Progenitor cell of endocrine pancreas (in vitro differentiated cells): ENCODE measurements around the gene PNMA6E. TPM values are rescaled to one million over a fixed set of nuclear protein-coding genes. Genes with fewer than 3 reads are reported as not detected.

ENCODE experiments used
- DNase-seq: peaks from one replicate; pipeline ENCODE4 v3.0.0; 2021; ENCODE audit warnings: low spot score; ENCODE audit not compliant: unreplicated experiment
- H3K27ac Mint-ChIP-seq: 2 replicates; pipeline ENCODE4 v1.8.0; 2021; ENCODE audit warnings: mild to moderate bottlenecking, moderate library complexity, mixed read lengths
- H3K27me3 Mint-ChIP-seq: 2 replicates; pipeline ENCODE4 v1.8.0; 2021; ENCODE audit warnings: mixed read lengths
- H3K36me3 Mint-ChIP-seq: 2 replicates; pipeline ENCODE4 v1.8.0; 2022; ENCODE audit warnings: mixed read lengths; ENCODE audit not compliant: insufficient read depth
- H3K4me1 Mint-ChIP-seq: 2 replicates; pipeline ENCODE4 v1.8.0; 2021; ENCODE audit warnings: low read depth, mixed read lengths
- H3K4me3 Mint-ChIP-seq: 2 replicates; pipeline ENCODE4 v1.8.0; 2021; ENCODE audit warnings: low read depth, mild to moderate bottlenecking, moderate library complexity, mixed read lengths
- H3K9me3 Mint-ChIP-seq: 2 replicates; pipeline ENCODE4 v1.8.0; 2021; ENCODE audit warnings: low read depth, mixed read lengths
- CTCF ChIP-seq: fragments of 200-600 bp; sonication (generic); IDR thresholded peaks from one replicate; pipeline ENCODE4 v1.5.0; 2021; ENCODE audit warnings: antibody characterized with exemption, mild to moderate bottlenecking; ENCODE audit not compliant: unreplicated experiment
- total RNA-seq: library from RNA; stranded (reverse); gene quantifications from 2 replicates; pipeline ENCODE4 v1.2.1, GENCODE V29; 2021

Gene PNMA6E
- total RNA-seq, 1 donor from 2014 or later = not detected

- no peaks in the 10 kb centered on the region for H3K4me1 Mint-ChIP-seq
- no peak for TF ChIP-seq CTCF
- no peak overlapping the region for H3K4me3 Mint-ChIP-seq
- no peaks in the 10 kb centered on the region for H3K27me3 Mint-ChIP-seq
- no peaks in the 10 kb centered on the region for H3K36me3 Mint-ChIP-seq
- no peak overlapping the region for H3K27ac Mint-ChIP-seq
- DNase-seq = no peak
- H3K9me3 Mint-ChIP-seq = peaks cover 7% of the 10 kb centered on the region
These were observed 18.3 kb downstream of the PNMA6E start for GRCh38 chrX:153382563-153383482.

- Mint-ChIP-seq H3K36me3 (no peaks in the 10 kb centered on the region), H3K9me3 (peaks cover 12% of the 10 kb centered on the region), H3K4me3 (no peak overlapping the region), H3K27ac (no peak overlapping the region), H3K4me1 (no peaks in the 10 kb centered on the region), H3K27me3 (no peaks in the 10 kb centered on the region)
- DNase-seq = no peak
- TF ChIP-seq CTCF = no peak
These were observed 19.2 kb downstream of the PNMA6E start for GRCh38 chrX:153381684-153382532.

- Mint-ChIP-seq H3K36me3 (no peaks in the 10 kb centered on the region), H3K9me3 (peaks cover 11% of the 10 kb centered on the region), H3K27me3 (no peaks in the 10 kb centered on the region), H3K4me3 (no peak overlapping the region), H3K4me1 (no peaks in the 10 kb centered on the region), H3K27ac (no peak overlapping the region)
- DNase-seq = no peak
- TF ChIP-seq CTCF = no peak
These were observed 20.5 kb downstream of the PNMA6E start for GRCh38 chrX:153380691-153381090.

- H3K4me3 Mint-ChIP-seq = no peak overlapping the region
- H3K27me3 Mint-ChIP-seq = no peaks in the 10 kb centered on the region
- no peaks in the 10 kb centered on the region for H3K4me1 Mint-ChIP-seq
- no peaks in the 10 kb centered on the region for H3K36me3 Mint-ChIP-seq
- DNase-seq = no peak
- no peak for TF ChIP-seq CTCF
- no peak overlapping the region for H3K27ac Mint-ChIP-seq
- H3K9me3 Mint-ChIP-seq = peaks cover 11% of the 10 kb centered on the region
These were observed 21.1 kb downstream of the PNMA6E start for GRCh38 chrX:153379971-153380581.

GRCh38 chrX:153379508-153379907, 21.6 kb downstream of the PNMA6E start:
- Mint-ChIP-seq H3K27ac (no peak overlapping the region), H3K36me3 (no peaks in the 10 kb centered on the region), H3K4me1 (no peaks in the 10 kb centered on the region), H3K9me3 (peaks cover 11% of the 10 kb centered on the region), H3K4me3 (no peak overlapping the region), H3K27me3 (no peaks in the 10 kb centered on the region)
- no peak for DNase-seq
- no peak for TF ChIP-seq CTCF
